GM18951 (cell line): ENCODE results near the gene RTN3.
A peak's percentile ranks its signal among the peaks of the same experiment; 100 is the strongest.

Source experiments
- POLR2A ChIP-seq: IDR thresholded peaks from 4 replicates; pipeline ENCODE4 v1.6.1; 2011; ENCODE audit warnings: mild to moderate bottlenecking; ENCODE audit not compliant: insufficient read length, insufficient read depth; ENCODE audit errors: extremely low read depth
- in situ Hi-C: fragments of 300-500 bp; cut with MboI; formaldehyde crosslinking; loops from one replicate; pipeline ENCODE4 v1.12.0; 2022; ENCODE audit warnings: low sequenced_read_pairs, mixed read lengths, inconsistent platforms; ENCODE audit not compliant: unreplicated experiment

RTN3 gene

GRCh38 chr11:63681321-63682065 is at the start of gene RTN3:
Gene RTN3 (plus strand): TSS chr11:63681500. CDS start chr11:63681637, 137 bp downstream.
- in situ Hi-C loops, result no loop called here
- TF ChIP-seq POLR2A, result peak; percentile 97

GRCh38 chr11:63635762-63636465 is 45.4 kb upstream of the RTN3 start:
- TF ChIP-seq POLR2A, result no peak
- in situ Hi-C loops, result loop anchor here (5.0 kb wide), 1 partner anchor 159 kb away; no protein-coding TSS in a partner anchor

- in situ Hi-C loops, result loop anchor here (5.0 kb wide), 1 partner anchor 161 kb away; no protein-coding TSS in a partner anchor
Measured at GRCh38 chr11:63638436-63638835, 42.9 kb upstream of the RTN3 start.

GRCh38 chr11:63639199-63639832 is 42.0 kb upstream of the RTN3 start:
- no peak for TF ChIP-seq POLR2A
- in situ Hi-C loops, result loop anchor here (5.0 kb wide), 1 partner anchor 162 kb away; no protein-coding TSS in a partner anchor

GRCh38 chr11:63641727-63642126 is 39.6 kb upstream of the RTN3 start:
- no peak for TF ChIP-seq POLR2A
- in situ Hi-C loops, result no loop called here

- in situ Hi-C loops, result no loop called here
- TF ChIP-seq POLR2A, result no peak
Measured at GRCh38 chr11:63643205-63643604, 38.1 kb upstream of the RTN3 start.

- no peak for TF ChIP-seq POLR2A
- in situ Hi-C loops, result no loop called here
Measured at GRCh38 chr11:63652671-63653070, 28.6 kb upstream of the RTN3 start.

GRCh38 chr11:63660972-63661371 is 20.3 kb upstream of the RTN3 start:
- in situ Hi-C loops, result no loop called here

GRCh38 chr11:63663809-63664208 is 17.5 kb upstream of the RTN3 start:
- in situ Hi-C loops, result no loop called here
- no peak for TF ChIP-seq POLR2A

More at GRCh38 chr11:63660972-63661371, 20.3 kb upstream of the RTN3 start:
- no peak for TF ChIP-seq POLR2A

- in situ Hi-C loops, result no loop called here
- TF ChIP-seq POLR2A, result no peak
Measured at GRCh38 chr11:63666874-63667273, 14.4 kb upstream of the RTN3 start.

GRCh38 chr11:63667995-63668795 is 13.1 kb upstream of the RTN3 start:
- no peak for TF ChIP-seq POLR2A
- in situ Hi-C loops, result no loop called here

- no peak for TF ChIP-seq POLR2A
- in situ Hi-C loops, result no loop called here
Measured at GRCh38 chr11:63670096-63670432, 11.2 kb upstream of the RTN3 start.
